Glutamatergic neuron (in vitro differentiated cells): ENCODE measurements around the gene C13orf46. TPM values are rescaled to one million over a fixed set of nuclear protein-coding genes. Genes with fewer than 3 reads are reported as not detected.

Source experiments
- DNase-seq: peaks from one replicate; pipeline ENCODE4 v3.0.0; 2022
- H3K27ac Mint-ChIP-seq: one replicate; pipeline ENCODE4 v1.8.0; 2020; ENCODE audit warnings: mild to moderate bottlenecking, mixed read lengths, inconsistent platforms; ENCODE audit not compliant: unreplicated experiment
- H3K27me3 Mint-ChIP-seq: one replicate; pipeline ENCODE4 v1.8.0; 2020; ENCODE audit warnings: mild to moderate bottlenecking, moderate library complexity, mixed read lengths, inconsistent platforms; ENCODE audit not compliant: unreplicated experiment
- H3K36me3 Mint-ChIP-seq: one replicate; pipeline ENCODE4 v1.8.0; 2020; ENCODE audit warnings: mild to moderate bottlenecking, mixed read lengths, inconsistent platforms; ENCODE audit not compliant: unreplicated experiment
- H3K4me1 Mint-ChIP-seq: one replicate; pipeline ENCODE4 v1.8.0; 2020; ENCODE audit warnings: mild to moderate bottlenecking, low read depth, mixed read lengths, inconsistent platforms; ENCODE audit not compliant: unreplicated experiment
- H3K4me3 Mint-ChIP-seq: one replicate; pipeline ENCODE4 v1.8.0; 2020; ENCODE audit warnings: mild to moderate bottlenecking, mixed read lengths, inconsistent platforms; ENCODE audit not compliant: unreplicated experiment
- H3K9me3 Mint-ChIP-seq: one replicate; pipeline ENCODE4 v1.8.0; 2020; ENCODE audit warnings: mild to moderate bottlenecking, moderate library complexity, mixed read lengths, inconsistent platforms; ENCODE audit not compliant: unreplicated experiment
- total RNA-seq: library from RNA; stranded (reverse); fragmentation: NEBNext Ultra II Directional; extraction: Animal tissue kit (Norgen Biotek cat#: 25700); gene quantifications from one replicate; pipeline ENCODE4 v1.2.1, GENCODE V29; 2021; ENCODE audit not compliant: unreplicated experiment
- TF ChIP-seq, protein P1 (sequence below): fragments of 200-600 bp; sonication (generic); IDR thresholded peaks from one replicate; pipeline ENCODE4 v1.5.0; 2021; ENCODE audit not compliant: partially characterized antibody, unreplicated experiment

Gene C13orf46
- total RNA-seq, 1 donor from 2014 or later: 0.71 TPM

DNA sequence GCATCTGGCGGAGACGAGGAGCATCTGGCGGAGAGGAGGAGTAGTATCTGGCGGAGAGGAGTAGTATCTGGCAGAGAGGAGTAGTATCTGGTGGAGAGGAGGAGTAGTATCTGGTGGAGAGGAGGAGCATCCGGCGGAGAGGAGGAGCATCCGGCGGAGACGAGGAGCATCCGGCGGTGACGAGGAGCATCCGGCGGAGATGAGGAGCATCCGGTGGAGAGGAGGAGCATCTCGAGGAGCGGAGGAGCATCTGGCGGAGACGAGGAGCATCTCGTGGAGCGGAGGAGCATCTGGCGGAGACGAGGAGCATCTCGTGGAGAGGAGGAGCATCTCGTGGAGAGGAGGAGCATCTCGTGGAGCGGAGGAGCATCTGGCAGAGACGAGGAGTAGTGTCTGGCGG is 18.6 kb downstream of the C13orf46 start:
- Mint-ChIP-seq H3K4me1 (no peaks in the 10 kb centered on the region), H3K9me3 (peaks cover 29% of the 10 kb centered on the region)

DNA sequence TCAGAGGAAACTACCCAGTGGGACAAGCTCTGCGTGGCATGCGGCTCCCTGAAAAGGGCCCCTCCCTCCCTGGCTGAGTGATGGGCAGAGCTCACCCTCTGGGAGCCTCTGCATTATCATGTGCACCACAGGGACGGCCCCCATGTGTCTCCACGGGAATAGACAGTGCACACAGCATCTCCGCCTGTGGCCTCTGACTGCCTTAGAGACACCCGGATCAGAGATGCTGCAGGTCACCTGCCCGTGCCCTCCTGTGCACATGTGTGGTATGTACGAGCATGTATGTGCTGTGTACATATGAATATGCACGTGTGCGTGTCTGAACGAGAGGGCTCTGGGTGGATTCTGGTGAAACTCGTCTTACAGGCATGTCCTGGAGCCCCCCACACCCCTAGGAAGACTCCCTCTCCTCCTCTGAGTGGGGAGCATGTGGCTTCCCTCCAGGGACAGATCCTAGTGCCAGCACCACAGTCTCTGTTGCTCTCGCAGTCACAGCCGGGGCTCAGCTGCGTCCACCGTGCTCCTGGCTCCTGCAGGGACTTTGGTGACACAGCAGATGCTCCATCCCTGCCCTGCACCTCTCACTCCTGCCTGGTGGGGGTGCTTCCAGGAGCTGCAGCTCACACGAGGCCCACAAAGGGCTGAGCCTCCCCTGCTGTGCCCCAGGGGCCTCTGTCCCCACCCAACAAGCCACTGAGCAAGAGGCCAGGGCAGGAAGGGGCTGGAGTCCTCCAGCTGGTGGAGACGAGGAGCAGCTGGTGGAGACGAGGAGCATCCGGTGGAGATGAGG is 19.6 kb downstream of the C13orf46 start:
- H3K36me3 Mint-ChIP-seq: peaks cover 24% of the 10 kb centered on the region
- peaks cover 19% of the 10 kb centered on the region for H3K27me3 Mint-ChIP-seq
- H3K27ac Mint-ChIP-seq: no peak overlapping the region
- H3K4me1 Mint-ChIP-seq: no peaks in the 10 kb centered on the region
- H3K9me3 Mint-ChIP-seq: peaks cover 27% of the 10 kb centered on the region
- H3K4me3 Mint-ChIP-seq: no peak overlapping the region
- TF ChIP-seq, protein P1, sequence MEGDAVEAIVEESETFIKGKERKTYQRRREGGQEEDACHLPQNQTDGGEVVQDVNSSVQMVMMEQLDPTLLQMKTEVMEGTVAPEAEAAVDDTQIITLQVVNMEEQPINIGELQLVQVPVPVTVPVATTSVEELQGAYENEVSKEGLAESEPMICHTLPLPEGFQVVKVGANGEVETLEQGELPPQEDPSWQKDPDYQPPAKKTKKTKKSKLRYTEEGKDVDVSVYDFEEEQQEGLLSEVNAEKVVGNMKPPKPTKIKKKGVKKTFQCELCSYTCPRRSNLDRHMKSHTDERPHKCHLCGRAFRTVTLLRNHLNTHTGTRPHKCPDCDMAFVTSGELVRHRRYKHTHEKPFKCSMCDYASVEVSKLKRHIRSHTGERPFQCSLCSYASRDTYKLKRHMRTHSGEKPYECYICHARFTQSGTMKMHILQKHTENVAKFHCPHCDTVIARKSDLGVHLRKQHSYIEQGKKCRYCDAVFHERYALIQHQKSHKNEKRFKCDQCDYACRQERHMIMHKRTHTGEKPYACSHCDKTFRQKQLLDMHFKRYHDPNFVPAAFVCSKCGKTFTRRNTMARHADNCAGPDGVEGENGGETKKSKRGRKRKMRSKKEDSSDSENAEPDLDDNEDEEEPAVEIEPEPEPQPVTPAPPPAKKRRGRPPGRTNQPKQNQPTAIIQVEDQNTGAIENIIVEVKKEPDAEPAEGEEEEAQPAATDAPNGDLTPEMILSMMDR: no peak
- DNase-seq: peak; percentile 32

More for the DNA sequence above, 18.6 kb downstream of the C13orf46 start:
- peaks cover 31% of the 10 kb centered on the region for H3K36me3 Mint-ChIP-seq
- H3K4me3 Mint-ChIP-seq: peak overlapping the region; percentile 61
- DNase-seq: no peak
- TF ChIP-seq, protein P1: no peak
- H3K27ac Mint-ChIP-seq: no peak overlapping the region
- H3K27me3 Mint-ChIP-seq: peaks cover 20% of the 10 kb centered on the region

- H3K27me3 Mint-ChIP-seq: peaks cover 16% of the 10 kb centered on the region
- peaks cover 24% of the 10 kb centered on the region for H3K9me3 Mint-ChIP-seq
- no peaks in the 10 kb centered on the region for H3K4me1 Mint-ChIP-seq
- DNase-seq: peak; percentile 13
- no peak overlapping the region for H3K4me3 Mint-ChIP-seq
- peaks cover 20% of the 10 kb centered on the region for H3K36me3 Mint-ChIP-seq
- TF ChIP-seq, protein P1: no peak
- H3K27ac Mint-ChIP-seq: no peak overlapping the region
Measured at GRCh38 chr13:113953561-113953960, 20.3 kb downstream of the C13orf46 start.

DNA sequence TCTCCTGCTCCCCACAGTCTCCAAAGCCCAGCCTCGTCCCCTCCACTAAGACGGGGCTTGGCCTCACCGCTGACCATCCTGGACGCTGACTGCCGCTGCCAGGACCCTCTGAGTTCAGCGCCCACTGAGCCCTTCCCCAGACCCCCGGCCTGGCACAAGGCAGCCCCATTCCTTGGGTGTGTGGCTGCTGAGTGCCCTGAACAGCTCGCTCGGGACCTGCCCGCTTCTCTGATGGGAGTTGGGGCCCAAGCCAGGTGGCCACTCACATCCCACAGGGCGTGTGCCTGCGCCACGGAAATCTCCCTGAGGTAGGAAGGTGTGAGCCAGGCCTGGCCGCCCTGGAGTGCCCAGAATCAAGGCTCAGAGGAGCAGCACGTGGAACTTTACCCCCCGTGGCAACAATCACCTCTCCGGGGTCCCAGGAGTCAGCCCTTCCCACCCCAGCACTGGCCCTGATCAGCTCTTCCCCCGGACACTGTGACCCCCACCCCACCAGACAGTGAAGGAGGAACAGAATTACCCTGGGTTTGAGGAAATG is 20.8 kb downstream of the C13orf46 start:
- no peaks in the 10 kb centered on the region for H3K4me1 Mint-ChIP-seq
- DNase-seq: peak; percentile 11
- H3K36me3 Mint-ChIP-seq: peaks cover 16% of the 10 kb centered on the region
- TF ChIP-seq, protein P1: no peak
- H3K27me3 Mint-ChIP-seq: peaks cover 12% of the 10 kb centered on the region
- H3K27ac Mint-ChIP-seq: no peak overlapping the region
- no peak overlapping the region for H3K4me3 Mint-ChIP-seq
- H3K9me3 Mint-ChIP-seq: peaks cover 19% of the 10 kb centered on the region
